Measurements from ENCODE around the gene KMT2C. TPM values are rescaled to one million over a fixed set of nuclear protein-coding genes. Genes with fewer than 3 reads are reported as not detected.

KMT2C gene
- total RNA-seq, 1 donor = 36.2 TPM

- no peak overlapping the region for H2AFZ ChIP-seq (ENCODE audit: low read length)
- TF ChIP-seq CTCF (IDR thresholded peaks at IDR 0.05; ENCODE audit: extremely low read depth, low read depth, low read length) = no peak
- H4K20me1 ChIP-seq (ENCODE audit: insufficient read depth, low read length) = peaks cover 26% of the 10 kb centered on the region
- H3K36me3 ChIP-seq (ENCODE audit: insufficient read depth, low read length) = peaks cover 46% of the 10 kb centered on the region
- no peaks in the 10 kb centered on the region for H3K79me2 ChIP-seq (ENCODE audit: insufficient read depth, low read length)
- no peaks in the 10 kb centered on the region for H3K9me3 ChIP-seq (ENCODE audit: low read depth, low read length)
- peak overlapping the region; percentile 77 for H3K27ac ChIP-seq (ENCODE audit: low read depth, low read length)
- H3K4me2 ChIP-seq (ENCODE audit: insufficient read depth, low read length) = peak overlapping the region; percentile 76
- peaks cover 18% of the 10 kb centered on the region for H3K4me1 ChIP-seq (ENCODE audit: insufficient read depth, low read length)
- no peaks in the 10 kb centered on the region for H3K27me3 ChIP-seq (ENCODE audit: insufficient read depth, low read length)
- DNase-seq (ENCODE audit: insufficient read length, low spot score, missing footprints) = peak; percentile 88
- H3K4me3 ChIP-seq (ENCODE audit: insufficient read depth, low read length) = peak overlapping the region; percentile 45
Measured at GRCh38 chr7:152136686-152137085, 299.1 kb downstream of the KMT2C start.

GRCh38 chr7:152133804-152134203, 302.0 kb downstream of the KMT2C start:
- H3K27me3 ChIP-seq (ENCODE audit: insufficient read depth, low read length) = no peaks in the 10 kb centered on the region
- H3K9me3 ChIP-seq (ENCODE audit: low read depth, low read length) = no peaks in the 10 kb centered on the region
- H3K79me2 ChIP-seq (ENCODE audit: insufficient read depth, low read length) = no peaks in the 10 kb centered on the region
- peaks cover 11% of the 10 kb centered on the region for H4K20me1 ChIP-seq (ENCODE audit: insufficient read depth, low read length)
- H2AFZ ChIP-seq (ENCODE audit: low read length) = no peak overlapping the region
- DNase-seq (ENCODE audit: insufficient read length, low spot score, missing footprints) = no peak
- no peak overlapping the region for H3K4me3 ChIP-seq (ENCODE audit: insufficient read depth, low read length)
- H3K27ac ChIP-seq (ENCODE audit: low read depth, low read length) = no peak overlapping the region
- peaks cover 18% of the 10 kb centered on the region for H3K4me1 ChIP-seq (ENCODE audit: insufficient read depth, low read length)
- no peak overlapping the region for H3K4me2 ChIP-seq (ENCODE audit: insufficient read depth, low read length)
- H3K36me3 ChIP-seq (ENCODE audit: insufficient read depth, low read length) = peaks cover 43% of the 10 kb centered on the region
- no peak for TF ChIP-seq CTCF (IDR thresholded peaks at IDR 0.05; ENCODE audit: extremely low read depth, low read depth, low read length)

- Histone ChIP-seq H2AFZ (ENCODE audit: low read length) (no peak overlapping the region), H3K4me3 (ENCODE audit: insufficient read depth, low read length) (no peak overlapping the region), H3K79me2 (ENCODE audit: insufficient read depth, low read length) (no peaks in the 10 kb centered on the region), H3K9me3 (ENCODE audit: low read depth, low read length) (peaks cover under 1% of the 10 kb centered on the region), H3K4me1 (ENCODE audit: insufficient read depth, low read length) (peaks cover 18% of the 10 kb centered on the region), H3K27me3 (ENCODE audit: insufficient read depth, low read length) (no peaks in the 10 kb centered on the region), H3K27ac (ENCODE audit: low read depth, low read length) (no peak overlapping the region), H3K36me3 (ENCODE audit: insufficient read depth, low read length) (peaks cover 40% of the 10 kb centered on the region), H4K20me1 (ENCODE audit: insufficient read depth, low read length) (peaks cover 7% of the 10 kb centered on the region), H3K4me2 (ENCODE audit: insufficient read depth, low read length) (no peak overlapping the region)
- no peak for TF ChIP-seq CTCF (IDR thresholded peaks at IDR 0.05; ENCODE audit: extremely low read depth, low read depth, low read length)
- no peak for DNase-seq (ENCODE audit: insufficient read length, low spot score, missing footprints)
Measured at GRCh38 chr7:152132812-152133211, 303.0 kb downstream of the KMT2C start.

- Histone ChIP-seq H3K36me3 (ENCODE audit: insufficient read depth, low read length) (peaks cover 41% of the 10 kb centered on the region), H3K9me3 (ENCODE audit: low read depth, low read length) (peaks cover 8% of the 10 kb centered on the region), H3K79me2 (ENCODE audit: insufficient read depth, low read length) (no peaks in the 10 kb centered on the region), H3K27ac (ENCODE audit: low read depth, low read length) (no peak overlapping the region), H3K4me3 (ENCODE audit: insufficient read depth, low read length) (no peak overlapping the region), H2AFZ (ENCODE audit: low read length) (no peak overlapping the region), H3K4me1 (ENCODE audit: insufficient read depth, low read length) (peaks cover 13% of the 10 kb centered on the region), H3K27me3 (ENCODE audit: insufficient read depth, low read length) (no peaks in the 10 kb centered on the region), H3K4me2 (ENCODE audit: insufficient read depth, low read length) (no peak overlapping the region), H4K20me1 (ENCODE audit: insufficient read depth, low read length) (peaks cover 2% of the 10 kb centered on the region)
- no peak for DNase-seq (ENCODE audit: insufficient read length, low spot score, missing footprints)
- no peak for TF ChIP-seq CTCF (IDR thresholded peaks at IDR 0.05; ENCODE audit: extremely low read depth, low read depth, low read length)
Measured at GRCh38 chr7:152131981-152132494, 303.8 kb downstream of the KMT2C start.
